GM18520 (cell line): Measurements from ENCODE around the gene FRRS1.

Experiments
- ATAC-seq: cut with Tn5 transposase; IDR thresholded peaks from one replicate; pipeline ENCODE4 v1.9.1; 2021; ENCODE audit not compliant: unreplicated experiment

The FRRS1 gene

GRCh38 chr1:99737016-99737415 lies 29.4 kb downstream of the FRRS1 start:
- ATAC-seq, result no peak

- no peak for ATAC-seq
These were observed 30.6 kb downstream of the FRRS1 start for GRCh38 chr1:99735852-99736251.

DNA sequence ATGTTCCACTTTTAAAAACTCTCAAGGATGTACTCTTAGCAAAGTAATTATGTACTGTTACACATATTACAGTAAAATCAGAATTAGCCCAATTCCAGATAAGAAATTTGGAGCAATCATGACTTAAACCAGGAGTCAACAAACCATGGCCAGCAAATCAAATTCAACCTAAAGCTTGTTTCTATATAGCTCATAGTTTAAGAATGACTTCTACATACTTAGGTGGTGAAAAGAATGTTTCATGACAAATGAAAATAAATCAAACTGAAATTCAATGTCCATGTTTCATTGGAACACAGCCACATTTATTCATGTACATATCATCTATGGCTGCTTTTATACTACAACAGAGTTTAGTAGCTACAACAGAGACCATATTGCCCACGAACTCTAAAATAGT lies 35.1 kb downstream of the FRRS1 start:
- no peak for ATAC-seq

DNA sequence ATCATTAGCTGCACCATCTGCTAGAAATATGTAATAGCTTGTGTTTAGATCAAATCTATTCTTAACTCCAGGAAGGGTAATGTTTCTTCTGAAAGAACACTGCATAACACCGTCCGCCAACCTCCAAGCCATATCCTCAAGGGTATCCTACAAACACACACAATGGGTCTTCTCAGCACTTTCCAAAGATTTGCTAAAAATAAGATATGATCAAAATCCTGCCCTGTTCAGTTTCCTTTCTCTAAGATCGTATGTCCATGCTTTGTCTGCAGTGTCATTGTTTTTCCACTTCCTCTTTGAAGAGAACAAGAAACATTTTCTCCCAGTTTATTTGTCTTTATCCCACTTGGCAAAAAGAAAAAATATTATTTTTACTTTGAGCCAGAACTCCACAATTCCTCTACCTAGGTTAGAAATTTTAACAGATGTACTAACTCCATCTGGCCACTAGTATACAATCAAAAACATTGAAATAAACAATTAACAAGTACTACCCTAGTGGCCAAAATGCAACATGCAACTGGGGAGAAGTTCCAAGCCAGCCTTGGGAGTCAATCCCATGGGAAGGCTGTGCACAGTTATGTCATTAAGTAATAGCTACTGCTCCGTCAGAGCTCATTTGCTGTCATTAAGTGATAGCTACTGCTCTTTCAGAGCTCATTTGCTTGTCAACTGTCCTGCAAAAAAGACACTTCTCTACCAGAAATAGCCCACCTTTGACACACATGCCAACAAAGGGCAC lies 37.8 kb downstream of the FRRS1 start:
- ATAC-seq, result no peak

- no peak for ATAC-seq
These were observed 38.8 kb downstream of the FRRS1 start for GRCh38 chr1:99727575-99728185.

DNA sequence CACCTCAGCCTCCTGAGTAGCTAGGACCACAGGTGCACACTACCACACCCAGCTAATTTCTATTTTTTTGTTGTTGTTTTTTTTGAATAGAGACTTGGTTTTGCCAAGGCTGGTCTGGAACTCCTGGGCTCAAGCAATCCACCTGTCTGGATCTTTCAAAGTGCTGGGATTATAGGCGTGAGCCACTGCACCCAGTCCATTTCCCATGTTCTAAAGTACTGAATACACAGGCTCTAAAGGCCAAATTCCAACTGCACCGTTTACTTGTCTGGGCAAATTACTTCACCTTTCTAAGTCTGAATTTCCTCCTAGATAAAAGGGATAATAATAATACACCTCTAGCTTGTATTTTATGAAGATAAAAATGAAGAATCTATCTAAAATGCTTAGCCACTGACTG lies 39.6 kb downstream of the FRRS1 start:
- ATAC-seq, result no peak

DNA sequence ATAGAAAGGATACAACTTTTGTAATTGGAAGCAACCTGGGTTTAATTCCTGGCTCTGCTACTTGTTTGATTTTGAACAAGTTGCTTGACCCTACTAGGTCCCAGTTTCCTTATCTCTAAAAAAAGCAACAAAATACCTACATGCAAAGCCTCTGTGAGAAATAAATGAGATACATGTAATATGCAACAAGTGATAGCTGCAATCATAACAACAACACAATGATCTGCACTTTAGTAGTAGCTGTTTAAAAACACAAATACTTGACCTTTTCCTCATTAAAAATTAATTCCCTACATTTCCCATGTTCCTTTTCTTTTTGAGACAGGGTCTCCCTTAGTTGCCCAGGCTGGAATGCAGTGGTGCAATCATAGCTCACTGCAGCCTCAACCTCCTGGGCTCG lies 40.0 kb downstream of the FRRS1 start:
- ATAC-seq, result no peak

DNA sequence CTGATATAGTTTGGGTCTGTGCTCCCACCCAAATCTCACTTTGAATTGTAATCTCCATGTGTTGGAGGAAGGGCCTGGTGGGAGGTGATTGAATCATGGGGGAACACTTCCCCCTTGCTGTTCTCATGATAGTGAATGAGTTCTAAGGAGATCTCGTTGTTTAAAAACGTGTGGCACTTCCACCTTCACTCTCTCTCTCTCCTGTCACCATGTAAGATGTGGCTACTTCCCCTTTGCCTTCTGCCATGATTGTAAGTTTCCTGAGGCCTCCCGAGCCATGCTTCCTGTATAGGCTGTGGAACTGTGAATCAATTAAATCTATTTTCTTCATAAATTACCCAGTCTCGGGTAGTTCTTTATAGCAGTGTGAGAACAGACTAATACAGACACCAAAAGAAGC lies 40.4 kb downstream of the FRRS1 start:
- ATAC-seq, result no peak

DNA sequence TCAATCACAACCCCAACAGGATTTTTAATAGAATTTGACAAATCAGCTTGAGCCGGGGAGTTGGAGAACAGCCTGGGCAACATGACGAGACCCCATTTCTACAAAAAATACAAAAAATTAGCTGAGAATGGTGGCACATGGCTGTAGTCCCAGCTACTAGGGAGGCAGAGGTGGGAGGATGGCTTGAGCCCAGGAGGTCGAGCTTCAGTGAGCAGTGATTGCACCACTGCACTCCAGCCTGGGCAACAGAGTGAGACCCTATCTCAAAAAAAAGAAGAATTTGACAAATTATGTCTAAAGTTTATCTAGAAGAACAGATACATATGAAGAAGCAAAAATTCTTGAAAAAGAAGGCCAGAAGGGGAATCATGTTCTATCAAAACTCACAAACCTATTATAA lies 43.2 kb downstream of the FRRS1 start:
- ATAC-seq, result no peak

GRCh38 chr1:99717005-99717404 lies 49.4 kb downstream of the FRRS1 start:
- no peak for ATAC-seq

GRCh38 chr1:99713006-99713405 lies 53.4 kb downstream of the FRRS1 start:
- ATAC-seq, result no peak

- no peak for ATAC-seq
These were observed 55.4 kb downstream of the FRRS1 start for GRCh38 chr1:99710994-99711393.

- peak; percentile 56 for ATAC-seq
These were observed 58.8 kb downstream of the FRRS1 start for GRCh38 chr1:99707535-99708142.

- no peak for ATAC-seq
These were observed 61.0 kb downstream of the FRRS1 start for GRCh38 chr1:99705385-99705784.

DNA sequence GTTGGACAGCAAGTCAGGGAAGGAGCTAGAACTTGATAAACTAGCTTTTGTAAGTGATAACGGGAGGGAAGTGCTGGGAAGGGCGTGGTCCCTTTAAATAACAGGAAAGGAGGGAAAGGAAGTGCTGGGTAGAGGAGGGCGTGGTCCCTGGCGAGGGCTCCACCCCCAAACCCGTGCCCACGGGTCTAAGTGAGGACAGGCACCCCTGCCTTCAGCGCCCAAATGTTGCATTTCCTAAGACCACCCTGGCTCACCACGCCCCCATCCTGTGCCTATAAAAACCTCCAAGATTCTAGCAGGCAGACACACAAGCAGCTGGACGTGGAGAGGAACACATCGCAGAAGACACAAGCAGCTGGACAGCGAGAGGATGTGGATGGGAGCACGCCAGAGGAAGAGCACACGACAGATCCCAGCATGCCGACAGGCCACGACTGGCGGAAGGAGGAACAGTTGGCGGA lies 62.0 kb downstream of the FRRS1 start:
- ATAC-seq, result no peak

DNA sequence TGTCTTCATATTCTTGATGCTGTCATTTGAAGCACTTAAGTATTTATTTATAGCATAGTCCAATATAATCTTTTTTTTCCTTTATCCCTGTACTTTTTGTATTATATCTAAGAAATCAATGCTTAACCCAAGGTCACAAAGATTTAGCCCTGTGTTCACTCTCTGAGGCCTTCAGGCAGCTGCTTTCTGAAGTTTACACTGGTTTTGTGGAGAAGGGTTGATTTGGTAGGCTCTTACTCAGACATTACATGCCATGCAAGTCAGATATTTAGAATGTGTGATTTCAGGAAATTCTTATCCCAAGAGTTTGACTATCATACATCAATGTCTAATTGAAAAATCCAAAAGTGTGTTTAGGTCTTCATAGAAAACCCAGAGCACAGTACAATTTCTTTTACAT lies 64.2 kb downstream of the FRRS1 start:
- ATAC-seq, result no peak

- ATAC-seq, result no peak
These were observed 66.4 kb downstream of the FRRS1 start for GRCh38 chr1:99700020-99700419.

DNA sequence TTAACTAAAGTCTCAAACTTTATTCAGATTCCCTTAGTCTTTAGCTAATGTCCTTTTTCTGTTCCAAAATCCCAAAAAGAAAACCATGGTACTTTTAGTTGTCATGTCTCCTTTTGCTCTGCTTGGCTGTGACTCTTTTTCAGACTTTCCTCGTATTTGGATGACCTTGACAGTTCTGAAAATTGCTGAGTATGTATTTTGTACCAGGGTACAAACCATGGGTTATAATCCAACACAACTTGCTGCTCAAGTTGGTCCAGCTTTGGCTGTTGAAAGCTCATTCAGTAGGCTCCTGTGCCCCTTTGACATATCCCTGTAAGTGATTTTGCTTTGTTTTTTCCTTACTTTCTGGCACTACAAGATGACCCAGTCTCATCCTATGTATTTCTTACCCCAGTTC lies 68.9 kb downstream of the FRRS1 start:
- ATAC-seq, result no peak

GRCh38 chr1:99696616-99697015 lies 69.8 kb downstream of the FRRS1 start:
- no peak for ATAC-seq

DNA sequence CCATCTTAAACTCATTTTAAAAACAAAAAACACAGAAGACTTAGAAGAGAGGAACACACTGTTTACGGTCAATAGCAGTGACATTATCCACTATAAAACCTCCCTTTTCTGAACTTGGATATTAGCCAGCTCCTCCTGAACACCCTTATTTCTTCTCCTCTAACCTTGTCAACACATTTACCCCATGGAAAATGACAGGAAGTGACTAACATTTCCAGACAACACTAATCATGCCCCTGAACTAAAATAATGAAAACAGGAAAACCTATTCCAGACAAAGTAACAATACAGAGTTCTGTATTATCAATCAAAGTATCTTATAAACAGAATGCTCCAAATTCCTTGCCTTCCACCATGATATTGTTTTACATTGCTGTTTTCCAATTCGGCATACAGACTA lies 75.3 kb downstream of the FRRS1 start:
- ATAC-seq, result no peak

- ATAC-seq, result peak; percentile 87
These were observed 80.8 kb downstream of the FRRS1 start for GRCh38 chr1:99685516-99686180.

GRCh38 chr1:99682291-99682751 lies 84.1 kb downstream of the FRRS1 start:
- no peak for ATAC-seq
